OCI-LY1 (cell line): ENCODE data around the gene CCDC150.

Experiments
- H2AFZ ChIP-seq: fragments of 200-600 bp; sonication (generic), shearing (Covaris generic); 2 replicates; pipeline ENCODE4 v1.6.0; 2014; ENCODE audit warnings: antibody characterized with exemption, mild to moderate bottlenecking, low read length
- H3F3A ChIP-seq: fragments of 200-600 bp; sonication (generic), shearing (Covaris generic); 2 replicates; pipeline ENCODE4 v1.6.0; 2014; ENCODE audit warnings: mild to moderate bottlenecking, antibody characterized with exemption, low read length, moderate library complexity; ENCODE audit not compliant: insufficient read depth
- H3K27ac ChIP-seq: fragments of 200-600 bp; sonication (generic); 2 replicates; pipeline ENCODE4 v1.5.1; 2014; ENCODE audit warnings: low read length, mixed run types, mild to moderate bottlenecking, low read depth; ENCODE audit not compliant: poor library complexity, severe bottlenecking
- H3K27me3 ChIP-seq: fragments of 200-600 bp; sonication (generic); 2 replicates; pipeline ENCODE4 v1.6.0; 2014; ENCODE audit warnings: antibody characterized with exemption, mild to moderate bottlenecking, low read length, moderate library complexity; ENCODE audit not compliant: insufficient read depth
- H3K36me3 ChIP-seq: fragments of 200-600 bp; sonication (generic); 2 replicates; pipeline ENCODE4 v1.6.1; 2014; ENCODE audit warnings: mild to moderate bottlenecking, antibody characterized with exemption, low read length, moderate library complexity, mixed read lengths; ENCODE audit not compliant: insufficient read depth
- H3K4me1 ChIP-seq: fragments of 200-600 bp; sonication (generic); 2 replicates; pipeline ENCODE4 v1.5.1; 2014; ENCODE audit warnings: mild to moderate bottlenecking, low read length, moderate library complexity; ENCODE audit not compliant: insufficient read depth, severe bottlenecking
- H3K4me2 ChIP-seq: fragments of 200-600 bp; sonication (generic), shearing (Covaris generic); 2 replicates; pipeline ENCODE4 v1.6.1; 2014; ENCODE audit warnings: low read length
- H3K4me3 ChIP-seq: fragments of 200-600 bp; sonication (generic); 2 replicates; pipeline ENCODE4 v1.5.1; 2014; ENCODE audit warnings: low read length, low read depth, mild to moderate bottlenecking, mixed read lengths; ENCODE audit not compliant: poor library complexity, severe bottlenecking
- H3K79me2 ChIP-seq: fragments of 200-600 bp; shearing (Covaris generic); 2 replicates; pipeline ENCODE4 v1.6.1; 2016; ENCODE audit warnings: mixed run types, low read length, mixed read lengths; ENCODE audit not compliant: insufficient read depth
- H3K9ac ChIP-seq: fragments of 200-600 bp; sonication (generic), shearing (Covaris generic); 2 replicates; pipeline ENCODE4 v1.6.1; 2014; ENCODE audit warnings: mild to moderate bottlenecking, low read length, mixed read lengths
- H3K9me2 ChIP-seq: fragments of 200-600 bp; sonication (generic), shearing (Covaris generic); 2 replicates; pipeline ENCODE4 v1.6.1; 2014; ENCODE audit warnings: low read depth, mild to moderate bottlenecking, low read length, mixed read lengths
- H3K9me3 ChIP-seq: fragments of 200-600 bp; shearing (Covaris generic); 2 replicates; pipeline ENCODE4 v1.6.1; 2014; ENCODE audit warnings: low read length, mixed read lengths
- H4K20me1 ChIP-seq: fragments of 200-600 bp; sonication (generic), shearing (Covaris generic); 2 replicates; pipeline ENCODE4 v1.6.0; 2016; ENCODE audit warnings: mild to moderate bottlenecking, low read length; ENCODE audit not compliant: insufficient read depth
- EZH2 ChIP-seq: fragments of 200-600 bp; sonication (generic), shearing (Covaris generic); IDR thresholded peaks from 2 replicates; pipeline ENCODE4 v1.8.0; 2017; ENCODE audit warnings: borderline replicate concordance, mixed run types, mild to moderate bottlenecking, antibody characterized with exemption, low read length, moderate library complexity, mixed read lengths
- TF ChIP-seq, protein P1 (sequence below): fragments of 200-600 bp; sonication (generic), shearing (Covaris generic); IDR thresholded peaks from 2 replicates; pipeline ENCODE4 v1.5.1; 2017; ENCODE audit warnings: mild to moderate bottlenecking, antibody characterized with exemption, low read length, moderate library complexity, mixed read lengths

CCDC150 gene

DNA sequence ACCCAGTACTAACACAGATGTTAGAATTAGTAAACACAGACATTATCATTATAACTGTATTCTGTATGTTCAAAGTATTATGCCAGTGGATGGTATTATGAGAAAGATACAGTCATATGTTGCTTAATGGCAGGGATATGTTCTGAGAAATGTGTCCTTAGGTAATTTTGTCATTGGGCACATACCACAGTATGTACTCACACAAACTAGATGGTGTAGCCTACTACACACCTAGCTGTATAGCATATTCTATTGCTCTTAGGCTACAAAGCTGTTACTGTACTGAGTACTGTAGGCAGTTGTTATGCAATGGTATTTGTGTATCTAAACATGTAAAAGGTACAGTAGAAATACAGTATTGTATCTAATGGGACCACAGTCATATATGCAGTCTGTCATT, 106.2 kb downstream of the CCDC150 start:
- no peaks in the 10 kb centered on the region for H3K9me3 ChIP-seq
- H3K9me2 ChIP-seq: no peaks in the 10 kb centered on the region
- no peak overlapping the region for H3K4me3 ChIP-seq
- no peak overlapping the region for H3K4me2 ChIP-seq
- H3K27me3 ChIP-seq: no peaks in the 10 kb centered on the region
- no peak overlapping the region for H2AFZ ChIP-seq
- no peak for TF ChIP-seq EZH2
- TF ChIP-seq, protein P1, sequence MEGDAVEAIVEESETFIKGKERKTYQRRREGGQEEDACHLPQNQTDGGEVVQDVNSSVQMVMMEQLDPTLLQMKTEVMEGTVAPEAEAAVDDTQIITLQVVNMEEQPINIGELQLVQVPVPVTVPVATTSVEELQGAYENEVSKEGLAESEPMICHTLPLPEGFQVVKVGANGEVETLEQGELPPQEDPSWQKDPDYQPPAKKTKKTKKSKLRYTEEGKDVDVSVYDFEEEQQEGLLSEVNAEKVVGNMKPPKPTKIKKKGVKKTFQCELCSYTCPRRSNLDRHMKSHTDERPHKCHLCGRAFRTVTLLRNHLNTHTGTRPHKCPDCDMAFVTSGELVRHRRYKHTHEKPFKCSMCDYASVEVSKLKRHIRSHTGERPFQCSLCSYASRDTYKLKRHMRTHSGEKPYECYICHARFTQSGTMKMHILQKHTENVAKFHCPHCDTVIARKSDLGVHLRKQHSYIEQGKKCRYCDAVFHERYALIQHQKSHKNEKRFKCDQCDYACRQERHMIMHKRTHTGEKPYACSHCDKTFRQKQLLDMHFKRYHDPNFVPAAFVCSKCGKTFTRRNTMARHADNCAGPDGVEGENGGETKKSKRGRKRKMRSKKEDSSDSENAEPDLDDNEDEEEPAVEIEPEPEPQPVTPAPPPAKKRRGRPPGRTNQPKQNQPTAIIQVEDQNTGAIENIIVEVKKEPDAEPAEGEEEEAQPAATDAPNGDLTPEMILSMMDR: no peak
- no peaks in the 10 kb centered on the region for H3F3A ChIP-seq
- H4K20me1 ChIP-seq: no peaks in the 10 kb centered on the region
- H3K36me3 ChIP-seq: peaks cover 12% of the 10 kb centered on the region; the same call in 1 of the 2 replicates
- no peak overlapping the region for H3K27ac ChIP-seq
- no peaks in the 10 kb centered on the region for H3K4me1 ChIP-seq
- H3K79me2 ChIP-seq: no peaks in the 10 kb centered on the region
- no peak overlapping the region for H3K9ac ChIP-seq

DNA sequence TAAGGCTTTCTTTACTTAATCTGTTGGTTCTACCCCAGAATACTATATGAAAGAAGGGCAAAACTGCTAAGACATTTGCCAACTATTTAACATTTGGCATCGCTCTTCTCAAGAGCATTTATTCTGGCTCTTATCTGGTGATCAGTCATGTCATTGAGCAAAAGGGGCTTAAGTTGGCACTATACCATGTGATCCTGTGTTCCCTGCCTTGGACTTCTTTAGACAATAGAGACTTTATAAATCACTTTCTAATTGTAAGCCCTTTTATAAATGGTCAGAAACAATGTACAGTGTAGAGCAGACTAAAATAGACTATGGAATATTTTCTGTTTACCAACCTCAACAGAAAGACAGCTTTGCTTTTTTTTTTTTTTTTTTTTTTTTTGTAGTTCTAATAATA, 107.9 kb downstream of the CCDC150 start:
- Histone ChIP-seq H3K27me3 (no peaks in the 10 kb centered on the region), H3K27ac (no peak overlapping the region), H3K4me3 (no peak overlapping the region), H3K4me2 (no peak overlapping the region), H3K36me3 (0 out of 2 replicates have a peak, but pooled peaks cover 6% of the 10 kb centered on the region), H3K9ac (no peak overlapping the region), H3K79me2 (no peaks in the 10 kb centered on the region), H3K9me2 (no peaks in the 10 kb centered on the region), H4K20me1 (no peaks in the 10 kb centered on the region), H2AFZ (no peak overlapping the region), H3K4me1 (peaks cover 5% of the 10 kb centered on the region), H3F3A (no peaks in the 10 kb centered on the region), H3K9me3 (no peaks in the 10 kb centered on the region)
- TF ChIP-seq, protein P1: no peak
- TF ChIP-seq EZH2: no peak

DNA sequence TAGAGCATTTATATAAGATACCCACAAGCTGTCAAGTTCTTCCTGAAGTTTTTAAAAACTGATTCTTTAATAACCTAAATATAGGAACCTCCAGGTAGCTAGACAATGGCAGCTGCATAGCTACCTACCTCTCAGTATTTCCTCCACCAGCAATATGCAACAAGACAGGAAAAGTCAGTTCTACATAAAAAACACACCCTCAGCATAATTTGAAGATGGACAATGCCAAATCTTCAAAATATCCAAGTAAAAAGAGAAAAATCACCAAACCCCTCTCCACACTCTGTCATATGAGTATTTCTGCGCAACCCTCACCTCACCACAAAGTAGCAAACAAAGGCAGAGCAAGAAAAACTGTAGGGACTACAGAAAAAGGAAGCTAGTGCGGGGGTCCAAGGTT, 108.6 kb downstream of the CCDC150 start:
- H2AFZ ChIP-seq: no peak overlapping the region
- no peaks in the 10 kb centered on the region for H3K9me3 ChIP-seq
- H3K9ac ChIP-seq: no peak overlapping the region
- no peak overlapping the region for H3K4me2 ChIP-seq
- H3K27ac ChIP-seq: no peak overlapping the region
- H4K20me1 ChIP-seq: no peaks in the 10 kb centered on the region
- H3K9me2 ChIP-seq: no peaks in the 10 kb centered on the region
- H3K4me3 ChIP-seq: no peak overlapping the region
- TF ChIP-seq, protein P1: no peak
- TF ChIP-seq EZH2: no peak
- no peaks in the 10 kb centered on the region for H3K79me2 ChIP-seq
- H3F3A ChIP-seq: no peaks in the 10 kb centered on the region
- H3K4me1 ChIP-seq: peaks cover 5% of the 10 kb centered on the region
- H3K27me3 ChIP-seq: no peaks in the 10 kb centered on the region
- H3K36me3 ChIP-seq: 0 out of 2 replicates have a peak, but pooled peaks cover 4% of the 10 kb centered on the region
